Measurements from ENCODE around the gene CPLX4. TPM values are rescaled to one million over a fixed set of nuclear protein-coding genes. Genes with fewer than 3 reads are reported as not detected.

CPLX4 gene
- total and polyA plus RNA-seq, 4 donors: 0.01 TPM; not detected in 3

DNA sequence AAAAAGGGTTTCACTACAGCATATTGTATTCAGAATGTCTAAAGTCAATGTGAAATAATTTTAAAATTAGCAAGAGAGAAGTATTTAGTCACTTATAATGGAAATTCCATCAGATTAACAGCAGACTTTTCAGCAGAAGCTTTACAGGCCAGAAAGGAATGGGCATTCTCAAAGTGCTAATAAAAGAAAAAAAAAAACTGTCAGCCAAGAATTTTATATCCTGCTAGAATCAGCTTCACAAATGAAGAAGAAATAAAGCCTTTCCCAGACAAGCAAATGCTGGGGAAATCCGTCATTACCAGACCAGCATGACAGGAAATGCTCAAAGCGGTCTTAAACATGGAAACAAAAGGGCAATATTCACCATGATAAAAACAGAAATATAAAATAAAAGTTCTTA lies 21.9 kb upstream of the CPLX4 start:
- no peaks in the 10 kb centered on the region for H3K27me3 ChIP-seq (ENCODE audit: control insufficient read depth in 3 of 3, insufficient read depth in 3 of 3, low read length in 2 of 3)
- peaks cover 0 to 10% (median 7%) of the 10 kb centered on the region in 4 donors for H3K9me3 ChIP-seq (ENCODE audit: control insufficient read depth in 4 of 4, insufficient read depth in 3 of 4, low read length in 3 of 4)
- DNase-seq (peak in 1 of 3 donors; percentile 21), ATAC-seq (ENCODE audit: insufficient read depth, low FRiP score) (no peak)
- 95 to 96% methylated on average over 2 of the region's 2 CpGs for WGBS, 2 donors
- H3K4me3 ChIP-seq: no peak overlapping the region
- no peak overlapping the region for H3K27ac ChIP-seq (ENCODE audit: low read depth in 1 of 2, low read length in 1 of 2)
- H3K9ac ChIP-seq (ENCODE audit: insufficient read depth in 1 of 2, low read length in 2 of 2): no peak overlapping the region
- H3K36me3 ChIP-seq (ENCODE audit: control insufficient read depth in 4 of 4, insufficient read depth in 4 of 4, low read length in 4 of 4): peaks cover 11 to 74% (median 55%) of the 10 kb centered on the region in 4 donors
- no peaks in the 10 kb centered on the region for H3K4me1 ChIP-seq (ENCODE audit: control insufficient read depth in 5 of 5, insufficient read depth in 5 of 5, low read length in 5 of 5)
- TF ChIP-seq, protein P1, sequence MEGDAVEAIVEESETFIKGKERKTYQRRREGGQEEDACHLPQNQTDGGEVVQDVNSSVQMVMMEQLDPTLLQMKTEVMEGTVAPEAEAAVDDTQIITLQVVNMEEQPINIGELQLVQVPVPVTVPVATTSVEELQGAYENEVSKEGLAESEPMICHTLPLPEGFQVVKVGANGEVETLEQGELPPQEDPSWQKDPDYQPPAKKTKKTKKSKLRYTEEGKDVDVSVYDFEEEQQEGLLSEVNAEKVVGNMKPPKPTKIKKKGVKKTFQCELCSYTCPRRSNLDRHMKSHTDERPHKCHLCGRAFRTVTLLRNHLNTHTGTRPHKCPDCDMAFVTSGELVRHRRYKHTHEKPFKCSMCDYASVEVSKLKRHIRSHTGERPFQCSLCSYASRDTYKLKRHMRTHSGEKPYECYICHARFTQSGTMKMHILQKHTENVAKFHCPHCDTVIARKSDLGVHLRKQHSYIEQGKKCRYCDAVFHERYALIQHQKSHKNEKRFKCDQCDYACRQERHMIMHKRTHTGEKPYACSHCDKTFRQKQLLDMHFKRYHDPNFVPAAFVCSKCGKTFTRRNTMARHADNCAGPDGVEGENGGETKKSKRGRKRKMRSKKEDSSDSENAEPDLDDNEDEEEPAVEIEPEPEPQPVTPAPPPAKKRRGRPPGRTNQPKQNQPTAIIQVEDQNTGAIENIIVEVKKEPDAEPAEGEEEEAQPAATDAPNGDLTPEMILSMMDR (IDR thresholded peaks at IDR 0.05; ENCODE audit: control extremely low read depth, extremely low read depth): no peak

DNA sequence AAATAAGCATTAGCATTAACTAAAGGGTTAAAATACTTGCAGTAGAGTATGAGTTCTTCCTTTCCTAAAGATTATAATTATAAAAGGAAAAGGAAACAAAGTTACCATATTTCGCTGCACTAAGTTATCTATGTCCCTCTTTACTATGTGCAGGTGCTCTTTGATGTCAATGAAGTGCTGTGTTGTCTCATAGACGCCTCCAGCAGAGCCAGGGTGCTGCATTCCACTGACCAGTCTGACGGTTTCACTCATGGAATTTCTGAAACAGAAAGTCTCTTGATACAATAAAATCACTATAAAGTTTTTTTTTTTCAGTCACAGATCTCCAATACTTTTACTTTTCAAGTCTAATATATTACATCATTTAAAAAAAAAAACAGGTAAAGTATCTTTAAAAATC lies 14.5 kb upstream of the CPLX4 start:
- no peaks in the 10 kb centered on the region for H3K9me3 ChIP-seq (ENCODE audit: control insufficient read depth in 4 of 4, insufficient read depth in 3 of 4, low read length in 3 of 4)
- no peak overlapping the region for H3K27ac ChIP-seq (ENCODE audit: low read depth in 1 of 2, low read length in 1 of 2)
- H3K36me3 ChIP-seq (ENCODE audit: control insufficient read depth in 4 of 4, insufficient read depth in 4 of 4, low read length in 4 of 4): peaks cover 10 to 45% (median 35%) of the 10 kb centered on the region in 4 donors
- WGBS, 2 donors: 65 to 89% methylated on average over 3 of the region's 3 CpGs
- no peak for ATAC-seq (ENCODE audit: insufficient read depth, low FRiP score)
- H3K27me3 ChIP-seq (ENCODE audit: control insufficient read depth in 3 of 3, insufficient read depth in 3 of 3, low read length in 2 of 3): no peaks in the 10 kb centered on the region
- H3K9ac ChIP-seq (ENCODE audit: insufficient read depth in 1 of 2, low read length in 2 of 2): no peak overlapping the region
- no peak overlapping the region for H3K4me3 ChIP-seq
- TF ChIP-seq, protein P1 (IDR thresholded peaks at IDR 0.05; ENCODE audit: control extremely low read depth, extremely low read depth): no peak
- DNase-seq: no peak
- H3K4me1 ChIP-seq (ENCODE audit: control insufficient read depth in 5 of 5, insufficient read depth in 5 of 5, low read length in 5 of 5): no peaks in the 10 kb centered on the region

DNA sequence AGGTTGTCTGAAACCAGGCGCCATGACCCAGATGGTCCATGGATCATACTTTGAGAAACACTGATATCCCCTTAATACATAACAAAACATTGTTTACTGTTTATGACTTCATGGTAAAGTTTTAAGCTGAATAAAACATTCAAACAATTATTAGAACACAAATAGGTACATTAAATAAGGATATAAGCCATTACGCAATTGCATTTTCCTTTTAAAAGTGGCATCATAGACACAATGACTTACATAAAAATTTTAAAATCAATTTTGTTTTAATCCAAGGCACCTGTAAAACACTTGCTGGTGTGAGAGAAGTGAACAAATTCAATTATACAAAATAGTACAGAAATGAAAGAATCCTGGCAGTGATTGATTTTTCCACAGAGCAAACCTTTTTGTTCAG lies 10.2 kb upstream of the CPLX4 start:
- no peaks in the 10 kb centered on the region for H3K27me3 ChIP-seq (ENCODE audit: control insufficient read depth in 3 of 3, insufficient read depth in 3 of 3, low read length in 2 of 3)
- no peak overlapping the region for H3K9ac ChIP-seq (ENCODE audit: insufficient read depth in 1 of 2, low read length in 2 of 2)
- H3K27ac ChIP-seq (ENCODE audit: low read depth in 1 of 2, low read length in 1 of 2): no peak overlapping the region
- DNase-seq (no peak), ATAC-seq (ENCODE audit: insufficient read depth, low FRiP score) (no peak)
- TF ChIP-seq, protein P1 (IDR thresholded peaks at IDR 0.05; ENCODE audit: control extremely low read depth, extremely low read depth): no peak
- H3K36me3 ChIP-seq (ENCODE audit: control insufficient read depth in 4 of 4, insufficient read depth in 4 of 4, low read length in 4 of 4): peaks cover 9 to 40% (median 27%) of the 10 kb centered on the region in 4 donors
- H3K9me3 ChIP-seq (ENCODE audit: control insufficient read depth in 4 of 4, insufficient read depth in 3 of 4, low read length in 3 of 4): peaks cover 0 to 3% (median under 1%) of the 10 kb centered on the region in 4 donors
- no peaks in the 10 kb centered on the region for H3K4me1 ChIP-seq (ENCODE audit: control insufficient read depth in 5 of 5, insufficient read depth in 5 of 5, low read length in 5 of 5)
- H3K4me3 ChIP-seq: no peak overlapping the region
- whole genome bisulfite sequencing, 2 donors: 98 to 100% methylated on average over 2 of the region's 2 CpGs

DNA sequence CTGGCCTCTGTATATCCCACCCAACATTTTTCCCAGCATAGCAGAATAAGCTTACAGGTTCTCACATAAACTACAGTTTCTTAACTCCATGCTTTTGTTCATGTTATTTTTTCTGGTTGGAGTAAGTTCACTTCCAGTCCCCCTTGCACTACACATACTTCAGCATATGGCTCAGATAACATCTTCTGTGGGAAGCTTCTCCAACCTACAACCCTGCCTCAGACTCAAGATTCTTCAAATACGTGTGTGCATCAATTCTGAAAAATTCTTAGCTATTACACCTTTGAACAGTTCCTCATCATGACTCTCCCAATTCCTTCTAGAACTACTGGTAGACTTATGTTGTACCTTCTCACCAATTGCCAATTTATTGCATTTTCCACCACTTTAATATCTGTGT lies 7.5 kb upstream of the CPLX4 start:
- DNase-seq (no peak), ATAC-seq (ENCODE audit: insufficient read depth, low FRiP score) (no peak)
- peaks cover 5 to 22% (median 18%) of the 10 kb centered on the region in 4 donors for H3K36me3 ChIP-seq (ENCODE audit: control insufficient read depth in 4 of 4, insufficient read depth in 4 of 4, low read length in 4 of 4)
- no peaks in the 10 kb centered on the region for H3K27me3 ChIP-seq (ENCODE audit: control insufficient read depth in 3 of 3, insufficient read depth in 3 of 3, low read length in 2 of 3)
- H3K4me3 ChIP-seq: no peak overlapping the region
- no peak overlapping the region for H3K27ac ChIP-seq (ENCODE audit: low read depth in 1 of 2, low read length in 1 of 2)
- 94 to 98% methylated on average over 1 of the region's 1 CpG for WGBS, 2 donors
- peaks cover 0 to 3% (median under 1%) of the 10 kb centered on the region in 4 donors for H3K9me3 ChIP-seq (ENCODE audit: control insufficient read depth in 4 of 4, insufficient read depth in 3 of 4, low read length in 3 of 4)
- no peak overlapping the region for H3K9ac ChIP-seq (ENCODE audit: insufficient read depth in 1 of 2, low read length in 2 of 2)
- H3K4me1 ChIP-seq (ENCODE audit: control insufficient read depth in 5 of 5, insufficient read depth in 5 of 5, low read length in 5 of 5): no peaks in the 10 kb centered on the region
- TF ChIP-seq, protein P1 (IDR thresholded peaks at IDR 0.05; ENCODE audit: control extremely low read depth, extremely low read depth): no peak
